NCI-H526 treated with DMSO at 0.1 percent for 48 hours (cell line): ENCODE measurements around the gene TRMT1.

ENCODE experiments used
- DNase-seq: peaks from one replicate; lab custom pipeline; 2025; lab: John Stamatoyannopoulos, UW

Gene TRMT1

GRCh38 chr19:13122980-13123957 lies 6.7 kb upstream of the TRMT1 start:
- DNase-seq = no peak

GRCh38 chr19:13122275-13122878 lies 5.8 kb upstream of the TRMT1 start:
- no peak for DNase-seq

GRCh38 chr19:13121551-13122274 lies 5.2 kb upstream of the TRMT1 start:
- DNase-seq = no peak

GRCh38 chr19:13120817-13121216 lies 4.3 kb upstream of the TRMT1 start:
- DNase-seq = no peak

GRCh38 chr19:13120031-13120430 lies 3.5 kb upstream of the TRMT1 start:
- DNase-seq = no peak

- DNase-seq = no peak
Observed at GRCh38 chr19:13119627-13120026, 3.1 kb upstream of the TRMT1 start.

- DNase-seq = no peak
Observed at GRCh38 chr19:13118424-13119193, 2.1 kb upstream of the TRMT1 start.

GRCh38 chr19:13117772-13118423 lies 1.4 kb upstream of the TRMT1 start, which contains the start of gene NACC1:
Gene NACC1, plus strand, starts transcription at chr19:13118264. Its CDS starts 16,944 bp downstream, at chr19:13135208.
- DNase-seq = peak; percentile 54

- DNase-seq = no peak
Observed at GRCh38 chr19:13117176-13117771, 734 bp upstream of the TRMT1 start.

- DNase-seq = no peak
Observed at GRCh38 chr19:13115936-13116281, 631 bp downstream of the TRMT1 start.

GRCh38 chr19:13112555-13112954 lies 4.0 kb downstream of the TRMT1 start:
- DNase-seq = no peak

GRCh38 chr19:13110099-13110610 lies 6.4 kb downstream of the TRMT1 start:
- DNase-seq = no peak

GRCh38 chr19:13109361-13110098 lies 7.0 kb downstream of the TRMT1 start:
- DNase-seq = no peak

GRCh38 chr19:13104848-13105711 lies 11.5 kb downstream of the TRMT1 start:
- no peak for DNase-seq

- DNase-seq = no peak
Observed at GRCh38 chr19:13104360-13104847, 12.1 kb downstream of the TRMT1 start.

- no peak for DNase-seq
Observed at GRCh38 chr19:13103581-13104359, 12.8 kb downstream of the TRMT1 start.

GRCh38 chr19:13102666-13103580 lies 13.6 kb downstream of the TRMT1 start, which contains the start of gene LYL1:
Gene LYL1, minus strand, starts transcription at chr19:13102858. Its CDS starts 1,687 bp downstream, at chr19:13101171.
- no peak for DNase-seq
